Psoas muscle (tissue), 8 donors: ENCODE data around the gene PRDM9. TPM values are rescaled to one million over a fixed set of nuclear protein-coding genes. Genes with fewer than 3 reads are reported as not detected.
A peak's percentile ranks its signal among the peaks of the same experiment; 100 is the strongest.

ENCODE experiments used
- ATAC-seq, 4 donors: fragments of 200-7000 bp; cut with Tn5 transposase; one replicate each; pipeline ENCODE4 v1.9.1; 2020; ENCODE audit warnings: moderate library complexity in 3 of 4, mild to moderate bottlenecking in 2 of 4
- DNase-seq, 2 donors: peaks; one replicate each; pipeline ENCODE4 v3.0.0-alpha.2; 2020
- H3K27ac ChIP-seq: fragments of 200-600 bp; one replicate; pipeline ENCODE4 v1.8.0; 2022
- H3K27me3 ChIP-seq, 3 donors: fragments of 200-600 bp in 1 of 3; one replicate each; pipeline versions ENCODE4 v1.6.1 to v1.8.0; 2013 to 2022; ENCODE audit warnings: low read length in 2 of 3, mild to moderate bottlenecking in 2 of 3, moderate library complexity in 1 of 3; ENCODE audit not compliant: insufficient read depth in 3 of 3
- H3K36me3 ChIP-seq, 2 donors: fragments of 200-600 bp in 1 of 2; one replicate each; pipeline versions ENCODE4 v1.6.1 to v1.8.0; 2013 to 2022; ENCODE audit warnings: low read depth in 1 of 2, mild to moderate bottlenecking in 1 of 2, moderate library complexity in 1 of 2; ENCODE audit not compliant: insufficient read depth in 1 of 2
- H3K4me1 ChIP-seq: fragments of 200-600 bp; one replicate; pipeline ENCODE4 v1.8.0; 2022
- H3K4me3 ChIP-seq: fragments of 200-600 bp; one replicate; pipeline ENCODE4 v1.8.0; 2022; ENCODE audit warnings: mild to moderate bottlenecking
- H3K9me3 ChIP-seq: fragments of 200-600 bp; one replicate; pipeline ENCODE4 v1.8.0; 2022
- CTCF ChIP-seq: fragments of 200-600 bp; IDR thresholded peaks from one replicate; pipeline ENCODE4 v1.8.0; 2022; ENCODE audit warnings: antibody characterized with exemption
- WGBS, 3 donors: extraction: QIAGEN DNeasy Blood & Tissue Kit; methylation state at CpG; one replicate each; pipeline versions ENCODE4 v1.1.6 to v1.1.7; 2013; 5-methylcytosine and 5-hydroxymethylcytosine counted together
- intact Hi-C, 2 donors: fragments of 100-400 bp; cut with DNase I; formaldehyde crosslinking; loops; one replicate each; pipeline versions ENCODE4 v1.11.0 to v1.14.2; 2022
- long read RNA-seq, 2 donors: library from polyadenylated mRNA; unstranded; transcript quantifications; one replicate each; pipeline ENCODE4 v2.0.0, GENCODE V29; 2021
- polyA plus RNA-seq, 3 donors: library from polyadenylated mRNA; stranded (reverse); fragments of 200-250 nt; gene quantifications; one replicate each; pipeline ENCODE4 v1.2.3, GENCODE V29; 2013
- total RNA-seq, 4 donors: library from RNA; stranded (reverse); fragmentation: NEBNext Ultra II Directional in 2 of 4; extraction: Animal tissue kit (Norgen Biotek cat#: 25700) in 2 of 4; gene quantifications; one replicate each; pipeline versions ENCODE4 v1.2.1 to v1.2.4, GENCODE V29; 2021 to 2023
- donor health status: healthy with polysubstance abuse.
- donor health status: DM: no; HTN: no; CAD: no; lungs with moderate emphysema.
- donor health status: Bipolar disorder and iron deficiency.
- donor health status: healthy.
- donor health status: DM: yes; HTN: yes; CAD: no.
- donor health status: DM: no; HTN: no; CAD: no.
- donor health status: DM: no; HTN: no; CAD: no.
- donor health status: DM: yes; HTN: yes; CAD: no.

Gene PRDM9
- total RNA-seq: not detected
- not detected for polyA plus RNA-seq
- long read RNA-seq, donor 1: 0 reads
- long read RNA-seq, donor 2: 0 reads

- ATAC-seq (peak; percentile 37 to 89 (median 84)), DNase-seq (peak; percentile 64 to 87)
- intact Hi-C loops: no loop called here
- 63 to 77% (median 72%) methylated on average over 27 of the region's 27 CpGs for WGBS, 3 donors
- no peak for TF ChIP-seq CTCF
- Histone ChIP-seq H3K4me1 (no peaks in the 10 kb centered on the region), H3K27me3 (no peaks in the 10 kb centered on the region), H3K4me3 (peak within 1 kb of the TSS; percentile 22), H3K9me3 (no peaks in the 10 kb centered on the region), H3K36me3 (no peaks in the 10 kb centered on the region), H3K27ac (no peak within 1 kb of the TSS)
Measured at GRCh38 chr5:23507278-23507685, at the start of gene PRDM9. Gene PRDM9 (plus strand): TSS chr5:23507609. CDS start chr5:23509034, 1,425 bp downstream.

- intact Hi-C loops: no loop called here
- Histone ChIP-seq H3K9me3 (no peaks in the 10 kb centered on the region), H3K4me3 (no peak overlapping the region), H3K27ac (no peak overlapping the region), H3K27me3 (no peaks in the 10 kb centered on the region), H3K4me1 (no peaks in the 10 kb centered on the region), H3K36me3 (no peaks in the 10 kb centered on the region)
- WGBS, 3 donors: 73 to 77% (median 76%) methylated on average over 3 of the region's 3 CpGs
- DNase-seq (no peak), ATAC-seq (no peak)
- TF ChIP-seq CTCF: no peak
Measured at GRCh38 chr5:23457780-23458179, 49.6 kb upstream of the PRDM9 start.

DNA sequence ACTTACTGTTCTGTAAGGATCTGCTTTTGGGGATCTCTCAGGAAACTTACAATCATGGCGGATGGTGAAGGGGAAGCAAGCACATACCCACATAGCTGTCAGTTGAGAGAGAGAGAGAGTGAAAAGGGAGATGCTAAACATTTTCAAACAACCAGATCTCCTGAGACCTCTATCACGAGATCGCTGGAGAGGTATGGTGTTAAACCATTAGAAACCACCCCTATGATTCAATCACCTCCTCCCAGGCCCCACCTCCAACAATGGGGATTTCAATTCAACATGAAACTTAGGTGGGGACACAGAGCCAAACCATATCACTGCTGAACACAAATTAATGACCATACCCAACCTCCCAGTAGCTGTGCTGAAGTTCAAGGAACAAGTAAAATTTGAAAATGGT lies 48.2 kb upstream of the PRDM9 start:
- ATAC-seq (no peak), DNase-seq (no peak)
- no peak overlapping the region for H3K27ac ChIP-seq
- no peak for TF ChIP-seq CTCF
- no peaks in the 10 kb centered on the region for H3K9me3 ChIP-seq
- no peak overlapping the region for H3K4me3 ChIP-seq
- H3K36me3 ChIP-seq: no peaks in the 10 kb centered on the region
- intact Hi-C loops: no loop called here
- H3K4me1 ChIP-seq: no peaks in the 10 kb centered on the region
- H3K27me3 ChIP-seq: no peaks in the 10 kb centered on the region
- WGBS, 3 donors: 91 to 94% (median 93%) methylated on average over 3 of the region's 3 CpGs

GRCh38 chr5:23461576-23461975 lies 45.8 kb upstream of the PRDM9 start:
- Histone ChIP-seq H3K36me3 (no peaks in the 10 kb centered on the region), H3K4me1 (no peaks in the 10 kb centered on the region), H3K27ac (no peak overlapping the region), H3K4me3 (no peak overlapping the region), H3K9me3 (no peaks in the 10 kb centered on the region), H3K27me3 (no peaks in the 10 kb centered on the region)
- DNase-seq: no peak
- intact Hi-C loops: no loop called here
- WGBS, 3 donors: 80 to 86% (median 81%) methylated on average over 1 of the region's 1 CpG
- ATAC-seq: no peak
- no peak for TF ChIP-seq CTCF

DNA sequence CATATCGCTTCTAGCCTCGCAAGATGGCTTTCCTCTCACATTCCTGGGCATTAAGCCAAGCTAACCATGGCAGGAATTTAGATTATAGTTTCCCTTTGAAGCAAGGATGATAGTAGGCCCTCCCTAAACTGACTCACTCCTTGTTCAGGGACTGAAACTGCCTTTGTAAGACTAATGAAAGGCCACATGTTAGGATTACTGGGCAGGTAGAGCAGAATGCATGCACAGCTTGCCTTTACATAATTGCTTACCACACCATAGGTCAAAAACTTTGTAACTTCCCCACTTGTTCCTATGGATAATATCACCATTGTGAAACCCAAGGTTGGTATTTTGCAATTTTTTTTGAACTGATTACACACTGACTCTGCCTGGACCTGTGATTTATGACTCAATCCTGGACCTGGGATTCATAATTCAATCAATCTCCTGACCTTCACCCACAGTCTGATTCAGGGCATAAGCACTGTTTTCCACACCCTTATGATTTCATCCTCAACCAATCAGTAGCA lies 41.0 kb upstream of the PRDM9 start:
- Histone ChIP-seq H3K4me3 (no peak overlapping the region), H3K4me1 (no peaks in the 10 kb centered on the region), H3K27me3 (no peaks in the 10 kb centered on the region), H3K27ac (no peak overlapping the region), H3K9me3 (no peaks in the 10 kb centered on the region), H3K36me3 (no peaks in the 10 kb centered on the region)
- ATAC-seq (no peak), DNase-seq (no peak)
- intact Hi-C loops: no loop called here
- WGBS, 3 donors: 19 to 36% (median 34%) methylated on average over 2 of the region's 2 CpGs
- no peak for TF ChIP-seq CTCF
